HepG2 (cell line): Measurements from ENCODE around the gene TULP4. TPM values are rescaled to one million over a fixed set of nuclear protein-coding genes. Genes with fewer than 3 reads are reported as not detected.

Experiments
- ARNT ChIP-seq: fragments of 450-650 bp; IDR thresholded peaks from 2 replicates; pipeline ENCODE4 v1.6.1; 2017
- ATF3 ChIP-seq: sonication (generic); formaldehyde crosslinking; IDR thresholded peaks from 2 replicates; pipeline ENCODE4 v1.4.0; 2020; ENCODE audit warnings: missing genetic modification reagents
- ATF7-NPFF ChIP-seq: sonication (generic); formaldehyde crosslinking; IDR thresholded peaks from 2 replicates; pipeline ENCODE4 v1.8.1; 2023; ENCODE audit warnings: mild to moderate bottlenecking, low read depth, missing genetic modification reagents, moderate library complexity
- JUND ChIP-seq: sonication (generic); formaldehyde crosslinking; IDR thresholded peaks from 2 replicates; pipeline ENCODE4 v1.8.0; 2022; ENCODE audit warnings: mild to moderate bottlenecking, missing genetic modification reagents
- MIER2 ChIP-seq: IDR thresholded peaks from 2 replicates; pipeline ENCODE4 v1.6.1; 2016; ENCODE audit warnings: missing biosample characterization, missing genetic modification reagents
- NCOA5 ChIP-seq: sonication (generic); formaldehyde crosslinking; IDR thresholded peaks from 2 replicates; pipeline ENCODE4 v1.4.0; 2020; ENCODE audit warnings: missing genetic modification reagents
- PHF21A ChIP-seq: sonication (generic); formaldehyde crosslinking; IDR thresholded peaks from 2 replicates; pipeline ENCODE4 v1.5.0; 2020; ENCODE audit warnings: mild to moderate bottlenecking, missing genetic modification reagents
- SNAPC4 ChIP-seq: sonication (generic); formaldehyde crosslinking; IDR thresholded peaks from 2 replicates; pipeline ENCODE4 v1.4.0; 2020; ENCODE audit warnings: mild to moderate bottlenecking, missing genetic modification reagents
- ZNF232 ChIP-seq: sonication (generic); formaldehyde crosslinking; IDR thresholded peaks from 2 replicates; pipeline ENCODE4 v1.4.0; 2020; ENCODE audit warnings: missing genetic modification reagents, borderline replicate concordance
- ZNF44 ChIP-seq: sonication (generic); formaldehyde crosslinking; IDR thresholded peaks from 2 replicates; pipeline ENCODE4 v1.5.1; 2020; ENCODE audit warnings: mild to moderate bottlenecking, missing genetic modification reagents
- polyA plus RNA-seq, 8 experiments: library from polyadenylated mRNA; depleted of rRNA in 3 of 8; stranded (reverse) in 7 of 8; unstranded in 1 of 8; fragments of >200 nt; fragmentation: Illumina TruSeq in 4 of 8; extraction: Trizol in 4 of 8; gene quantifications; 2 replicates each; pipeline versions ENCODE4 v1.2.1 to v1.2.3, GENCODE V29; 2011 to 2016; ENCODE audit warnings: low read depth in 4 of 8, missing spikeins in 1 of 8, mixed read lengths in 1 of 8; ENCODE audit not compliant: insufficient read depth in 1 of 8
- total RNA-seq, 5 experiments: library from RNA; depleted of rRNA; stranded (reverse); fragments of >200 nt; fragmentation: Illumina TruSeq; extraction: Trizol; gene quantifications; 2 replicates each; pipeline ENCODE4 v1.2.3, GENCODE V29; 2016; ENCODE audit warnings: low read depth in 1 of 5
- TF ChIP-seq, protein P1 (sequence below): sonication (generic); formaldehyde crosslinking; IDR thresholded peaks from 2 replicates; pipeline ENCODE4 v1.4.0; 2020; ENCODE audit warnings: missing genetic modification reagents, borderline replicate concordance
- TF ChIP-seq, protein P2 (sequence below): IDR thresholded peaks from 2 replicates; pipeline ENCODE4 v1.6.1; 2016; ENCODE audit warnings: low read depth, missing genetic modification reagents, missing compliant biosample characterization
- TF ChIP-seq, protein P3 (sequence below): sonication (generic); formaldehyde crosslinking; IDR thresholded peaks from 2 replicates; pipeline ENCODE4 v1.4.0; 2020; ENCODE audit warnings: mild to moderate bottlenecking, missing genetic modification reagents

TULP4 gene
- total and polyA plus RNA-seq, 2 of the 13 experiments (the other 11 are each of a cell fraction or from before 2014, with no cell fraction given), result 21.1 to 122 TPM

DNA sequence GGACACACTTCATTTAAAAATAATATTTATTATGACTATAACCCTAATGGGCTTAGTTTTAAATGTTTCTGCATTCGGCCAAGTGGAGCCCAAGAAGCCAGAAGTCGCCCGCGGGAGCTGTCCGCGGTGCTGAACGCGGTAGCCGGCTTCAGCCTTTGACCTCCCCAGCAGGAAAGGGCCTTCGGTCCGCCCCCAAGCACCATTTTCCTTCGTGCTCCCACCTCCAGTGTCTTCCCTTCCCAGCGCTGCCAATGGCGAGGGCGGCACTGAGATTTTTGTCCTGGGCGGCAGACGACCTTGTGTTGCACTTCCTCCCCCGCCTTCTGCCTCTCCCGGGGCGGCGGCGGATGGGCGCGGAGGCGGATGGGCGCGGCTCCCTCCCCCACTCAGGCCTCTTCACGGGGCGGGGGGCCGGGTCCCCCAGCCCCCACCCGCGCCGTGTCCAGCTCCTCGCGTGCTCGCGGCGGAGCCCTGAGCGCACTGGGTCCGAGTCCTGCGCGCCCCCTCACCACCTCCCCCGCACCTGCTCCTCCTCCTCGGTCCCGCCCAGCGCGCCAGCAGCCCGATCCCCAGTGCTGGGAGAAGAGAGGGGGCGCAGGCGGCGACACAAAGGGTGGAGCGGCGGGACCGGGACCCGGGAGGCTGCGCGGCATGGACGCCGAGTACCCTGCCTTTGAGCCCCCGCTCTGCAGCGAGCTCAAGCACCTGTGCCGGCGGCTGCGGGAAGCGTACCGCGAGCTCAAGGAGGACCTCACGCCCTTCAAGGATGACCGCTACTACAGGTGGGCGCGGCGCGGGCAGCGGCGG, 224.0 kb downstream of the TULP4 start (continued):
- TF ChIP-seq SNAPC4 (CRISPR knock-in tag) (peak; percentile 93), ATF3 (peak; percentile 85; the same call in 1 of the 2 replicates), JUND (CRISPR knock-in tag) (no peak; the same call in 1 of the 2 replicates), ARNT (no peak), PHF21A (CRISPR knock-in tag) (peak; percentile 98), ZNF232 (CRISPR knock-in tag) (peak; percentile 99), ATF7-NPFF (CRISPR knock-in tag) (peak; percentile 91; the same call in 1 of the 2 replicates), NCOA5 (CRISPR knock-in tag) (no peak), ZNF44 (peak; percentile 95; the same call in 1 of the 2 replicates), MIER2 (peak; percentile 100)
- TF ChIP-seq, protein P1, sequence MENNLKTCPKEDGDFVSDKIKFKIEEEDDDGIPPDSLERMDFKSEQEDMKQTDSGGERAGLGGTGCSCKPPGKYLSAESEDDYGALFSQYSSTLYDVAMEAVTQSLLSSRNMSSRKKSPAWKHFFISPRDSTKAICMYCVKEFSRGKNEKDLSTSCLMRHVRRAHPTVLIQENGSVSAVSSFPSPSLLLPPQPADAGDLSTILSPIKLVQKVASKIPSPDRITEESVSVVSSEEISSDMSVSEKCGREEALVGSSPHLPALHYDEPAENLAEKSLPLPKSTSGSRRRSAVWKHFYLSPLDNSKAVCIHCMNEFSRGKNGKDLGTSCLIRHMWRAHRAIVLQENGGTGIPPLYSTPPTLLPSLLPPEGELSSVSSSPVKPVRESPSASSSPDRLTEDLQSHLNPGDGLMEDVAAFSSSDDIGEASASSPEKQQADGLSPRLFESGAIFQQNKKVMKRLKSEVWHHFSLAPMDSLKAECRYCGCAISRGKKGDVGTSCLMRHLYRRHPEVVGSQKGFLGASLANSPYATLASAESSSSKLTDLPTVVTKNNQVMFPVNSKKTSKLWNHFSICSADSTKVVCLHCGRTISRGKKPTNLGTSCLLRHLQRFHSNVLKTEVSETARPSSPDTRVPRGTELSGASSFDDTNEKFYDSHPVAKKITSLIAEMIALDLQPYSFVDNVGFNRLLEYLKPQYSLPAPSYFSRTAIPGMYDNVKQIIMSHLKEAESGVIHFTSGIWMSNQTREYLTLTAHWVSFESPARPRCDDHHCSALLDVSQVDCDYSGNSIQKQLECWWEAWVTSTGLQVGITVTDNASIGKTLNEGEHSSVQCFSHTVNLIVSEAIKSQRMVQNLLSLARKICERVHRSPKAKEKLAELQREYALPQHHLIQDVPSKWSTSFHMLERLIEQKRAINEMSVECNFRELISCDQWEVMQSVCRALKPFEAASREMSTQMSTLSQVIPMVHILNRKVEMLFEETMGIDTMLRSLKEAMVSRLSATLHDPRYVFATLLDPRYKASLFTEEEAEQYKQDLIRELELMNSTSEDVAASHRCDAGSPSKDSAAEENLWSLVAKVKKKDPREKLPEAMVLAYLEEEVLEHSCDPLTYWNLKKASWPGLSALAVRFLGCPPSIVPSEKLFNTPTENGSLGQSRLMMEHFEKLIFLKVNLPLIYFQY (CRISPR knock-in tag), result peak; percentile 97
- TF ChIP-seq, protein P2, sequence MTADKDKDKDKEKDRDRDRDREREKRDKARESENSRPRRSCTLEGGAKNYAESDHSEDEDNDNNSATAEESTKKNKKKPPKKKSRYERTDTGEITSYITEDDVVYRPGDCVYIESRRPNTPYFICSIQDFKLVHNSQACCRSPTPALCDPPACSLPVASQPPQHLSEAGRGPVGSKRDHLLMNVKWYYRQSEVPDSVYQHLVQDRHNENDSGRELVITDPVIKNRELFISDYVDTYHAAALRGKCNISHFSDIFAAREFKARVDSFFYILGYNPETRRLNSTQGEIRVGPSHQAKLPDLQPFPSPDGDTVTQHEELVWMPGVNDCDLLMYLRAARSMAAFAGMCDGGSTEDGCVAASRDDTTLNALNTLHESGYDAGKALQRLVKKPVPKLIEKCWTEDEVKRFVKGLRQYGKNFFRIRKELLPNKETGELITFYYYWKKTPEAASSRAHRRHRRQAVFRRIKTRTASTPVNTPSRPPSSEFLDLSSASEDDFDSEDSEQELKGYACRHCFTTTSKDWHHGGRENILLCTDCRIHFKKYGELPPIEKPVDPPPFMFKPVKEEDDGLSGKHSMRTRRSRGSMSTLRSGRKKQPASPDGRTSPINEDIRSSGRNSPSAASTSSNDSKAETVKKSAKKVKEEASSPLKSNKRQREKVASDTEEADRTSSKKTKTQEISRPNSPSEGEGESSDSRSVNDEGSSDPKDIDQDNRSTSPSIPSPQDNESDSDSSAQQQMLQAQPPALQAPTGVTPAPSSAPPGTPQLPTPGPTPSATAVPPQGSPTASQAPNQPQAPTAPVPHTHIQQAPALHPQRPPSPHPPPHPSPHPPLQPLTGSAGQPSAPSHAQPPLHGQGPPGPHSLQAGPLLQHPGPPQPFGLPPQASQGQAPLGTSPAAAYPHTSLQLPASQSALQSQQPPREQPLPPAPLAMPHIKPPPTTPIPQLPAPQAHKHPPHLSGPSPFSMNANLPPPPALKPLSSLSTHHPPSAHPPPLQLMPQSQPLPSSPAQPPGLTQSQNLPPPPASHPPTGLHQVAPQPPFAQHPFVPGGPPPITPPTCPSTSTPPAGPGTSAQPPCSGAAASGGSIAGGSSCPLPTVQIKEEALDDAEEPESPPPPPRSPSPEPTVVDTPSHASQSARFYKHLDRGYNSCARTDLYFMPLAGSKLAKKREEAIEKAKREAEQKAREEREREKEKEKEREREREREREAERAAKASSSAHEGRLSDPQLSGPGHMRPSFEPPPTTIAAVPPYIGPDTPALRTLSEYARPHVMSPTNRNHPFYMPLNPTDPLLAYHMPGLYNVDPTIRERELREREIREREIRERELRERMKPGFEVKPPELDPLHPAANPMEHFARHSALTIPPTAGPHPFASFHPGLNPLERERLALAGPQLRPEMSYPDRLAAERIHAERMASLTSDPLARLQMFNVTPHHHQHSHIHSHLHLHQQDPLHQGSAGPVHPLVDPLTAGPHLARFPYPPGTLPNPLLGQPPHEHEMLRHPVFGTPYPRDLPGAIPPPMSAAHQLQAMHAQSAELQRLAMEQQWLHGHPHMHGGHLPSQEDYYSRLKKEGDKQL (CRISPR knock-in tag), result peak; percentile 65; the same call in 1 of the 2 replicates
- TF ChIP-seq, protein P3, sequence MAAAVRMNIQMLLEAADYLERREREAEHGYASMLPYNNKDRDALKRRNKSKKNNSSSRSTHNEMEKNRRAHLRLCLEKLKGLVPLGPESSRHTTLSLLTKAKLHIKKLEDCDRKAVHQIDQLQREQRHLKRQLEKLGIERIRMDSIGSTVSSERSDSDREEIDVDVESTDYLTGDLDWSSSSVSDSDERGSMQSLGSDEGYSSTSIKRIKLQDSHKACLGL (CRISPR knock-in tag), result peak; percentile 86
